H9 (cell line): ENCODE data around the gene BPIFB3. TPM values are rescaled to one million over a fixed set of nuclear protein-coding genes. Genes with fewer than 3 reads are reported as not detected.

ENCODE experiments used
- DNase-seq: peaks from one replicate; pipeline ENCODE4 v3.0.0-alpha.2; 2017
- H2AFZ ChIP-seq: one replicate; pipeline ENCODE4 v1.6.1; 2013; ENCODE audit warnings: mild to moderate bottlenecking, low read length, control low read depth, moderate library complexity
- H2AK5ac ChIP-seq: 2 replicates; pipeline ENCODE4 v1.6.1; 2013; ENCODE audit warnings: low read length, control low read depth, mixed read lengths; ENCODE audit not compliant: insufficient read length
- H2BK120ac ChIP-seq: one replicate; pipeline ENCODE4 v1.6.1; 2013; ENCODE audit warnings: low read depth, mild to moderate bottlenecking, low read length, control low read depth, inconsistent platforms; ENCODE audit not compliant: poor library complexity, severe bottlenecking
- H2BK12ac ChIP-seq: 2 replicates; pipeline ENCODE4 v1.6.1; 2013; ENCODE audit warnings: low read length, control low read depth, mixed read lengths, low read depth; ENCODE audit not compliant: insufficient read length
- H2BK15ac ChIP-seq: 2 replicates; pipeline ENCODE4 v1.6.1; 2013; ENCODE audit warnings: low read depth, low read length, control low read depth
- H2BK20ac ChIP-seq: one replicate; pipeline ENCODE4 v1.6.1; 2013; ENCODE audit warnings: low read depth, mild to moderate bottlenecking, low read length, control low read depth, inconsistent platforms; ENCODE audit not compliant: poor library complexity, severe bottlenecking
- H2BK5ac ChIP-seq: 2 replicates; pipeline ENCODE4 v1.6.1; 2013; ENCODE audit warnings: low read length, control low read depth, mixed read lengths; ENCODE audit not compliant: insufficient read length
- H3K14ac ChIP-seq: 2 replicates; pipeline ENCODE4 v1.6.1; 2013; ENCODE audit warnings: low read length, control low read depth; ENCODE audit not compliant: insufficient read depth
- H3K18ac ChIP-seq: 2 replicates; pipeline ENCODE4 v1.6.1; 2013; ENCODE audit warnings: low read depth, mild to moderate bottlenecking, mixed read lengths, low read length, control low read depth; ENCODE audit not compliant: insufficient read length
- H3K23ac ChIP-seq: 2 replicates; pipeline ENCODE4 v1.6.1; 2013; ENCODE audit warnings: low read length, control low read depth, mixed read lengths, low read depth; ENCODE audit not compliant: insufficient read length
- H3K23me2 ChIP-seq: 2 replicates; pipeline ENCODE4 v1.6.1; 2013; ENCODE audit warnings: low read depth, mild to moderate bottlenecking, mixed read lengths, low read length, control low read depth; ENCODE audit not compliant: insufficient read length, poor library complexity, severe bottlenecking
- H3K27ac ChIP-seq: 2 replicates; pipeline ENCODE4 v1.5.1; 2013; ENCODE audit warnings: low read length, control low read depth, mixed read lengths, low read depth; ENCODE audit not compliant: insufficient read length
- H3K27me3 ChIP-seq: 2 replicates; pipeline ENCODE4 v1.6.1; 2013; ENCODE audit warnings: low read length, control low read depth, inconsistent platforms; ENCODE audit not compliant: insufficient read depth
- H3K4ac ChIP-seq: 2 replicates; pipeline ENCODE4 v1.6.1; 2013; ENCODE audit warnings: low read depth, mild to moderate bottlenecking, control low read depth, inconsistent platforms, low read length, moderate library complexity
- H3K4me1 ChIP-seq: 2 replicates; pipeline ENCODE4 v1.6.1; 2013; ENCODE audit warnings: low read length, control low read depth, inconsistent platforms; ENCODE audit not compliant: insufficient read depth
- H3K4me2 ChIP-seq: 2 replicates; pipeline ENCODE4 v1.6.1; 2013; ENCODE audit warnings: low read length, control low read depth, mixed read lengths; ENCODE audit not compliant: insufficient read length, insufficient read depth
- H3K56ac ChIP-seq: 2 replicates; pipeline ENCODE4 v1.6.1; 2013; ENCODE audit warnings: low read depth, mild to moderate bottlenecking, mixed read lengths, low read length, control low read depth; ENCODE audit not compliant: insufficient read length
- H3K79me1 ChIP-seq: 2 replicates; pipeline ENCODE4 v1.6.1; 2013; ENCODE audit warnings: low read depth, mild to moderate bottlenecking, moderate library complexity, low read length, control low read depth, inconsistent platforms; ENCODE audit not compliant: insufficient read depth, poor library complexity, severe bottlenecking
- H3K79me2 ChIP-seq: 2 replicates; pipeline ENCODE4 v1.6.1; 2013; ENCODE audit warnings: low read length, control low read depth, inconsistent platforms; ENCODE audit not compliant: insufficient read depth
- H3K9ac ChIP-seq: 2 replicates; pipeline ENCODE4 v1.6.1; 2013; ENCODE audit warnings: low read length, control low read depth, mixed read lengths; ENCODE audit not compliant: insufficient read length; ENCODE audit errors: extremely low read depth
- H3K9me3 ChIP-seq: one replicate; pipeline ENCODE4 v1.6.1; 2013; ENCODE audit warnings: low read depth, low read length, inconsistent platforms; ENCODE audit not compliant: control insufficient read depth
- H3T11ph ChIP-seq: one replicate; pipeline ENCODE4 v1.6.1; 2013; ENCODE audit warnings: mild to moderate bottlenecking, low read length, control low read depth, inconsistent platforms
- H4K20me1 ChIP-seq: one replicate; pipeline ENCODE4 v1.6.1; 2013; ENCODE audit not compliant: control insufficient read depth, insufficient read length, insufficient read depth
- H4K5ac ChIP-seq: 2 replicates; pipeline ENCODE4 v1.6.1; 2013; ENCODE audit warnings: low read depth, mild to moderate bottlenecking, mixed read lengths, low read length, control low read depth; ENCODE audit not compliant: insufficient read length
- H4K8ac ChIP-seq: replicated peaks from 2 replicates; pipeline ENCODE4 v1.6.1; 2013; ENCODE audit warnings: low read length, control low read depth, mixed read lengths, low read depth; ENCODE audit not compliant: insufficient read length
- H4K91ac ChIP-seq: 2 replicates; pipeline ENCODE4 v1.6.1; 2013; ENCODE audit warnings: low read depth, mild to moderate bottlenecking, moderate library complexity, mixed read lengths, low read length, control low read depth; ENCODE audit not compliant: insufficient read length
- H3K27ac Mint-ChIP-seq, 3 experiments: 2 replicates in 2 of 3; 3 replicates in 1 of 3; pipeline ENCODE4 v1.8.0; 2020 to 2021; ENCODE audit warnings: mixed read lengths in 3 of 3, mild to moderate bottlenecking in 1 of 3, moderate library complexity in 1 of 3
- H3K27me3 Mint-ChIP-seq: 2 replicates; pipeline ENCODE4 v1.8.0; 2021; ENCODE audit warnings: low read depth, mild to moderate bottlenecking, moderate library complexity, mixed read lengths
- H3K36me3 Mint-ChIP-seq, 3 experiments: 2 replicates in 2 of 3; 3 replicates in 1 of 3; pipeline ENCODE4 v1.8.0; 2020 to 2021; ENCODE audit warnings: low read depth in 3 of 3, mixed read lengths in 3 of 3; ENCODE audit not compliant: insufficient read depth in 1 of 3
- H3K4me1 Mint-ChIP-seq, 2 experiments: 2 replicates each; pipeline ENCODE4 v1.8.0; 2020; ENCODE audit warnings: mixed read lengths in 2 of 2
- H3K4me3 Mint-ChIP-seq, 2 experiments: 2 replicates in 1 of 2; 3 replicates in 1 of 2; pipeline ENCODE4 v1.8.0; 2020 to 2021; ENCODE audit warnings: mild to moderate bottlenecking in 2 of 2, mixed read lengths in 2 of 2, moderate library complexity in 1 of 2
- H3K9me3 Mint-ChIP-seq, 2 experiments: 2 replicates in 1 of 2; 3 replicates in 1 of 2; pipeline ENCODE4 v1.8.0; 2020; ENCODE audit warnings: mild to moderate bottlenecking in 2 of 2, mixed read lengths in 2 of 2, moderate library complexity in 1 of 2
- CTCF ChIP-seq: fragments of 200-600 bp; sonication (generic); conservative IDR thresholded peaks from 3 replicates; pipeline ENCODE4 v1.8.0; 2021; ENCODE audit warnings: antibody characterized with exemption, mild to moderate bottlenecking
- WGBS: extraction: QIAGEN DNeasy Blood & Tissue Kit; methylation state at CpG from one replicate; pipeline ENCODE4 v1.1.7; 2013; ENCODE audit warnings: missing lambda C conversion rate, low lambda C conversion rate, mixed read lengths; ENCODE audit not compliant: insufficient read length; ENCODE audit errors: extremely low coverage; 5-methylcytosine and 5-hydroxymethylcytosine counted together
- total RNA-seq: library from RNA; stranded (reverse); gene quantifications from 2 replicates; pipeline ENCODE4 v1.2.1, GENCODE V29; 2021

BPIFB3 gene
- total RNA-seq, 1 experiment from 2014 or later: not detected

DNA sequence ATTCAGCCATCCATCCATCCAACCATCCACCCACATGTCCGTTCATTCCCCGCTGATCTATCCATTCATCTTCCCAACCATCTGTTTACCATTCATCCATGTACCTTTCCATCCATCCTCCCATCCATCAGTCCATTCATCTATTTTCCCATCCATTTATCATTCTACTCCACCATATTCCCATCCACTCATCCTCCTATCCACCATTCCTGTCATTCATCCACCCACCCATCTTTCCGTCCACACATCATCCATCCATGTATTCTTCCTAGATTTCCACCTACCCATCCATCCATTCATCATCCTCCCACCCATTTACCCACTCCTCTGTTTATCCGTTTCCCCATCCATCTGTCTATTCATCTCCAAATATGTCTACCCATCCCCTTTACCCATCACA lies 15.5 kb upstream of the BPIFB3 start:
- Histone ChIP-seq H3K4me1 (no peaks in the 10 kb centered on the region), H2BK15ac (no peak overlapping the region), H3T11ph (no peak overlapping the region), H3K9ac (no peak overlapping the region), H3K4me2 (no peak overlapping the region), H3K23me2 (no peaks in the 10 kb centered on the region), H2AFZ (no peak overlapping the region), H3K27me3 (no peaks in the 10 kb centered on the region), H3K9me3 (no peaks in the 10 kb centered on the region), H3K56ac (no peak overlapping the region), H4K20me1 (no peaks in the 10 kb centered on the region), H2BK5ac (no peak overlapping the region), H4K8ac (no peak overlapping the region), H3K27ac (no peak overlapping the region), H2BK12ac (no peak overlapping the region), H2AK5ac (no peak overlapping the region), H3K18ac (no peak overlapping the region), H4K5ac (no peak overlapping the region), H3K79me1 (no peaks in the 10 kb centered on the region), H3K79me2 (no peaks in the 10 kb centered on the region), H2BK120ac (no peak overlapping the region), H4K91ac (no peak overlapping the region), H3K14ac (no peak overlapping the region), H2BK20ac (no peak overlapping the region), H3K4ac (no peak overlapping the region), H3K23ac (no peak overlapping the region)
- Mint-ChIP-seq H3K9me3 (peaks cover 1 to 2% of the 10 kb centered on the region in 2 experiments; a peak in 3 of 5 replicates), H3K27me3 (peaks cover 35% of the 10 kb centered on the region), H3K27ac (no peak overlapping the region), H3K36me3 (no peaks in the 10 kb centered on the region), H3K4me3 (no peak overlapping the region; a peak in 1 of 5 replicates), H3K4me1 (no peaks in the 10 kb centered on the region)
- no peak for TF ChIP-seq CTCF
- WGBS: 100% methylated on average over 1 of the region's 4 CpGs
- DNase-seq: no peak
